GM10248 (cell line): ENCODE measurements around the gene TRIM2.
"Not testable (repeated sequence)": the region's sequence is repeated elsewhere in the genome, so short reads cannot be mapped to it uniquely, and the experiment has no call there.

Experiments used
- CTCF ChIA-PET: fragments of 300-600 bp; sonication (Branson Sonifier 250); formaldehyde crosslinking; extraction: SDS; loops from one replicate; lab custom pipeline; 2021; ENCODE audit warnings: antibody characterized with exemption; lab: Yijun Ruan, JAX
- POLR2A ChIA-PET: fragments of 350-650 bp; sonication (Branson Sonifier 250); formaldehyde crosslinking; extraction: SDS; loops from one replicate; lab custom pipeline; 2020; ENCODE audit warnings: antibody characterized with exemption; lab: Yijun Ruan, JAX
- DNase-seq: peaks from one replicate; pipeline ENCODE4 v3.0.0; 2012; ENCODE audit errors: extremely low spot score
- CTCF ChIP-seq: IDR thresholded peaks from 2 replicates; pipeline ENCODE4 v1.5.1; 2012; ENCODE audit warnings: mild to moderate bottlenecking, low read depth; ENCODE audit errors: extremely low read depth, missing control alignments, control extremely low read depth

TRIM2 gene

DNA sequence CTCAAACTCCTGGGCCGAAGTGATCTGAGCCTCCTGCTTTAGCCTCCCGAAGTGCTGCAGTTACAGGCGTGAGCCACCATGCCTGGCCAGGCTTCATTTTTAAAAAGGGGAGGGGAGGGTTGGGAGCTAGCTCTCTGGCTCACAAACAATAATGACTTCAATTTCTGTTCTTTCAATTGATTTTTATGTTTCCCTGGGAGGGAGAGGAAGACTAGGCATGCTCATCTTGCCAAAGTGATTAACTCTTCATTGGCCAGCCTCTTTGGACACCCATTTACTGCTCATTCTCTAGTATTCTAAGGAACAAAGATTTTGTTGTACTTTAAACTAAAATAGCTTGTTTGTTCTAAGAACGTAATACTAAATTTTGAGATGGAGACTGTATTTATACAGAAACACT is 43.4 kb upstream of the TRIM2 start:
- CTCF ChIA-PET: interaction anchor here (1.0 to 3.9 kb wide), 3 partner anchors 12 to 34 kb away, joined by 3 to 19 read pairs (median 4); no protein-coding TSS in a partner anchor
- no peak for TF ChIP-seq CTCF
- POLR2A ChIA-PET: no interaction called here
- DNase-seq: no peak

DNA sequence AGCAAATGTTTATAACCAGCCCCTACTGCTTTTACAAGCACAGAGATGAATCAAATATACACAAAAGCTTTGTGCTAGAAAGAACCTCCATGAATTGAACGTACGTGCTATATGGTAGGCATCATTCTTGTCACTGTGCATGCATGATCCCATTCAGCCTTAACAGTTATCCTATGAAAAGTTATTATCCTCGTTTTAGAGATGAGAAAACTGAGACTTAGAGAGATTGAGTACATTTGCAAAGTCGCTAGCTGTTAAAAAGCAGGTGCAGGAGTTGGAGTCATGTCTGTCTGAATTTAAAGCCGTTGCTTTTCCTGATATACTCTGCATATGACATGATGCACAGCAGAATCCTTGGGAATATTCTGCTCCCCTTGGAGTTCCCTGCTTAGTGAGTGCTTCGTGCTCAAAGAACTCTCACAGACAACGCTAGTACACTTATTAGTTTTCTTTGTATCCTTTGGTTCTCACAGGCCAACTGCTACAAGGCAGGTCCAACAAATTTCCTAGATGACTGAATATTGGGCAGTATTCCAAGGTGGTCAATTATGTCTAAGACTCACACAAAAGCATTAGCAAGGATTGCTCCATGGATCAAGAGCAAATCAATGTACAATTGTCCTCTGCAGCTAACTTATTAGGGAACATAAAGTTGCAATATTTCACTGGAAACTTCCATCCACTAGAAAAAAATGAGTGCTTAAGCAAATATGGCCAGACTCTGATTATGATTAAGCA is 42.8 kb upstream of the TRIM2 start:
- no peak for TF ChIP-seq CTCF
- CTCF ChIA-PET: interaction anchor here (0.8 to 3.9 kb wide), 4 partner anchors 15 to 482 kb away, joined by 3 to 19 read pairs (median 4); no protein-coding TSS in a partner anchor
- POLR2A ChIA-PET: no interaction called here
- no peak for DNase-seq

- POLR2A ChIA-PET, DNase-seq, CTCF ChIA-PET: not testable (repeated sequence)
These were observed 39.0 kb upstream of the TRIM2 start for GRCh38 chr4:153165236-153165635.

DNA sequence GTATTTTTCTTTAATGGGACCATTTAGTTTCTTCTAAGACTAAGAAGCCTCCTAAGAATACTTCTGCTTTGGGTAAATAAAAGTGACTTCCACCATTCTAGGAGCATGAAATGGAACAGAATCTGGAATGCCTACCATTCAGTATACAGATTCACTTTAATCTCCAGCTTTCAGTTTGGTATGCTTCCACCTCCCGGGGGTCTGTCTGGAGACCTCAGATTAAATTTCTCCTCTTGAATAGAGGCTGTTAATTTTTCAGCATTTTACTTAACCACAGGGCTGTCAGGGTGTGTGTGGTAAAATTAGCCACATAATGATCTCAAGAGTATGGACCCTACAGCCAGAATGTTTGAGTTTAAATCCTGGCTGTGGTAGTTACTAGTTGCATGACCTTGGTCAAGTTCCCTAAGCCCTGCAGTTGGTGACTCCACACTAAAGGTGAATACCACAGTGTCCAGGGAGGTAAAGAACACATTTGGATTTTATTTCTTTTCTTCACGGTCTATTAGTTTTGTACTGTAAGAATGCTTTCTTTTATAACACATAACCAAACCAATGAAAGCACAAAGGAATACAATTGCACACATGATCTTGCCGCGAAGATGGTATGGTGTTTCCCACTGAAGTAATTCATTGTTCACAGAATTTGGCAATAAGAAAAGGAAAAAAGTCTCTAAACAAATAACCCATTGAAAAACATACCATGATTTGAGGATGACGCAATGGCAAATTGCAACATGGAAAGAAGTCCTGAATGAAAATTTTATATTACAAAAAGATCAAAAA is 37.3 kb upstream of the TRIM2 start:
- CTCF ChIA-PET: no interaction called here
- no peak for DNase-seq
- POLR2A ChIA-PET: no interaction called here
- TF ChIP-seq CTCF: no peak

- CTCF ChIA-PET: interaction anchor here (1.2 to 2.0 kb wide), 2 partner anchors 10 to 124 kb away, joined by 3 to 6 read pairs; no protein-coding TSS in a partner anchor
- DNase-seq: no peak
- TF ChIP-seq CTCF: no peak
- POLR2A ChIA-PET: no interaction called here
These were observed 34.5 kb upstream of the TRIM2 start for GRCh38 chr4:153169776-153170175.

GRCh38 chr4:153170407-153170806 is 33.8 kb upstream of the TRIM2 start:
- DNase-seq: no peak
- CTCF ChIA-PET: interaction anchor here (1.0 to 2.0 kb wide), 4 partner anchors 10 to 125 kb away, joined by 3 to 10 read pairs (median 4); no protein-coding TSS in a partner anchor
- POLR2A ChIA-PET: no interaction called here
- TF ChIP-seq CTCF: no peak
